Liver (tissue), 3 donors: ENCODE measurements around the gene PLLP.

Experiments
- ATF3 ChIP-seq: IDR thresholded peaks from 2 replicates; pipeline ENCODE4 v1.6.1; 2016; ENCODE audit warnings: antibody characterized with exemption
- CTCF ChIP-seq: fragments of 150-350 bp; IDR thresholded peaks from 2 replicates; pipeline ENCODE4 v1.5.1; 2017; ENCODE audit warnings: improper control_type of control experiment, low read depth, low read length; ENCODE audit not compliant: missing input control
- FOXA2 ChIP-seq: IDR thresholded peaks from 2 replicates; pipeline ENCODE4 v1.6.1; 2016; ENCODE audit warnings: antibody characterized with exemption
- GABPA ChIP-seq, 2 donors: IDR thresholded peaks in 1 of 2; conservative IDR thresholded peaks in 1 of 2; 2 replicates each; pipeline ENCODE4 v1.6.1; 2016; ENCODE audit warnings: antibody characterized with exemption in 2 of 2, mild to moderate bottlenecking in 1 of 2, moderate library complexity in 1 of 2
- HNF4G ChIP-seq: IDR thresholded peaks from 2 replicates; pipeline ENCODE4 v1.6.1; 2016; ENCODE audit warnings: antibody characterized with exemption
- NR2F2 ChIP-seq: IDR thresholded peaks from 2 replicates; pipeline ENCODE4 v1.6.1; 2016; ENCODE audit warnings: antibody characterized with exemption
- RAD21 ChIP-seq, 2 donors: IDR thresholded peaks; 2 replicates each; pipeline ENCODE4 v1.6.1; 2016; ENCODE audit warnings: antibody characterized with exemption in 2 of 2, mild to moderate bottlenecking in 2 of 2
- REST ChIP-seq: IDR thresholded peaks from 2 replicates; pipeline ENCODE4 v1.6.1; 2016; ENCODE audit warnings: antibody characterized with exemption, mild to moderate bottlenecking
- RXRA ChIP-seq, 2 donors: IDR thresholded peaks; 2 replicates each; pipeline ENCODE4 v1.6.1; 2017 to 2018; ENCODE audit warnings: antibody characterized with exemption in 2 of 2, mild to moderate bottlenecking in 1 of 2
- SP1 ChIP-seq: IDR thresholded peaks from 2 replicates; pipeline ENCODE4 v1.6.1; 2018; ENCODE audit warnings: antibody characterized with exemption, mild to moderate bottlenecking
- TAF1 ChIP-seq: conservative IDR thresholded peaks from 2 replicates; pipeline ENCODE4 v1.6.1; 2016; ENCODE audit warnings: antibody characterized with exemption, mild to moderate bottlenecking
- YY1 ChIP-seq: IDR thresholded peaks from 2 replicates; pipeline ENCODE4 v1.6.1; 2016; ENCODE audit warnings: antibody characterized with exemption, mild to moderate bottlenecking
- donor health status: healthy.
- donor health status: healthy.

- TF ChIP-seq GABPA (IDR thresholded peaks at IDR 0.05 in 1 of 2, conservative IDR thresholded peaks at IDR 0.05 in 1 of 2) (no peak), CTCF (no peak), HNF4G (no peak), RXRA (IDR thresholded peaks at IDR 0.05) (no peak), TAF1 (no peak), ATF3 (no peak), FOXA2 (no peak), REST (no peak), RAD21 (IDR thresholded peaks at IDR 0.05) (no peak), SP1 (no peak), YY1 (no peak), NR2F2 (no peak)
Observed at GRCh38 chr16:57239107-57239506, 45.4 kb downstream of the PLLP start.
